Right renal pelvis (tissue), 4 donors: ENCODE measurements around the gene SHF. TPM values are rescaled to one million over a fixed set of nuclear protein-coding genes. Genes with fewer than 3 reads are reported as not detected.

ENCODE experiments used
- DNase-seq, 4 donors: peaks; one replicate each; pipeline ENCODE4 v3.0.0-alpha.2; 2013; ENCODE audit warnings: low read depth in 4 of 4, low spot score in 3 of 4, missing footprints in 1 of 4
- polyA plus RNA-seq, 4 donors: library from polyadenylated mRNA; unstranded; fragments of 120-200 nt; gene quantifications; one replicate each; pipeline ENCODE4 v1.2.1, GENCODE V29; 2013; ENCODE audit not compliant: insufficient read length in 4 of 4

The SHF gene
- polyA plus RNA-seq, 4 donors: 14.7 to 21.6 (median 16.3) TPM

DNA sequence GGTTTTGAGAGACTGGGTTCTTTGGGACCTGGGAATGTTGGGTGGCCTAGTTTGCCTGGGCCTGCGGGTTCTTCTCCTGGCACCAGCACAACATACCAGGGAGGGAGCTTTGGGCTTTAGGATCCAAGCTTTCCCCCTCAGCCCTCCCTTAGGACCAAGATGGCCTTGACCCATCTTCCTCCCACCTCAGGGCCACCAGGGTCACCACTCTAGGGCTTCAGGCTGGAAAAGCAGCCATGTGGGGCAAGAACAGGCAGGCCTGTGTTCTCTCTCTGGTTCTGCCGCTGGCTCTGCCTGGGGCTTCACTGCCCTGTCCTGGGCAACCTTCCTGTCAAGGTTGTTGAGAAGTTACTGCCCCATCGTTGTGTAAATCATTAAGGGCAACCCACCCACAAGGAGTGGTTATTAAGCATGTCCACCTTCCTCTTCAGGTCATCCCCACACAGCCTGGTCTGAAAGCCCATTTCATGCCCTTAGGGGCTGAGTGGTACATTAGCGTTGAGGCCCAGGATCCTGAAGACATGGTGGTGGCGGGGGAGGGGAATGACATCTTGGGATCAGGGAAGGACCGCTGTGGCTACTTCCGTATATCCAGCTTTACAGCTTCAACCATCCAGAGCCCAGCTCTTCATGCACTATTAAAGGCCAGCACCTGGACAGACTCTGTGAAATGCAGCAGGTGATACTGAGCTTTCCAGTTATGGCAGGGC, 57.3 kb downstream of the SHF start:
- DNase-seq: no peak

GRCh38 chr15:45129651-45130129, 58.1 kb downstream of the SHF start, which contains the start of the genes DUOX1 and DUOXA1:
Gene DUOX1 (plus strand): TSS chr15:45129994. CDS start chr15:45131967, 1,973 bp downstream.
Gene DUOXA1 (minus strand): TSS chr15:45129879. CDS start chr15:45123014, 6,865 bp downstream.
- no peak for DNase-seq

- no peak for DNase-seq
Observed at GRCh38 chr15:45128971-45129639, 58.7 kb downstream of the SHF start.

DNA sequence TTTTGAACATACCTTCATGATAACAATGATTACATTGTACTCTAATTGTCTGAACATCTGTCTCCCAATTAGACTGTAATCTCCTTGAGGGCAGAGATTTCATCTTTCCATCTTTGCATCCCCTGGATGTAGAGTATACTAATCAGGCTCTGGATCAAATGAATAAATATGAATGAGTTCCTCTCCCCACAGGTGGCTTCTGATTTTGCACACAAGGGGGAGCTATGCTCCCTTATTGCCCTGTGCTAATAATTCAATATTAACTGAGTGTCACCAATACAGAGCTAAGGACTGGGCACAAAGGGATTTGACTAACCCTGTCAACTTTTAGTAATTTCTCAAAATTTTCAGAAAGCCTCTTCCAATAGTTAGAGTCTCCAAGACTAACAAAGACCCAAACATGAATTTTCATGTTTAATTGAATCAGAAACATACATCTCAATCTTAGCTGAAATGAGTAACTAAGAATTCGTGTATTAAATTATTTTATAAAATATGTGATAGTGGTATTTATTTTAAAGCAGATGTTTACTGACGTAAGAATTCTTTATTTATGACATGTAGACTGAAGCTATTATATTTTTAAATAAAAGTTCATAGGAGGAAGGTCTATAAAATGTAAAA, 61.1 kb downstream of the SHF start:
- DNase-seq: no peak

GRCh38 chr15:45123397-45123796, 64.4 kb downstream of the SHF start:
- no peak for DNase-seq

DNA sequence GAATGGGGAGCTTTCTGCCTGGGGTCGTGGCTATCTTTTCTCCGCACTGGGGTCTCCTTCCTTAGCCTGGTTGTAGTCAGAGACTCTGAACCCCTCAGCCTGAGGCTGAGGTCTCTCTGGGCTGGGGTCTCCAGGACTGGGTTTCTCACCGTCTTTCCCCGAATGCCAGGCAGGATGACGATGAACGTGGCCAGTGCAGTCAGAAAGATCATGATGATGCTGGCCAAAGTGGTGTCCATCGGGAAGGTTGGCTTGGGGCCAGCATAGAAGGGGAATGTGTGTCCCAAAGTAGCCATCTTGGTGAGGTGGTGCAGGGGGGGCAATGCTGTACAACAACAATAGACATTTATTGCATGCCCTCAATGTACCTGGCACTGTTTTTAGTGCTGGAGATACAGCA, 65.0 kb downstream of the SHF start:
- no peak for DNase-seq

DNA sequence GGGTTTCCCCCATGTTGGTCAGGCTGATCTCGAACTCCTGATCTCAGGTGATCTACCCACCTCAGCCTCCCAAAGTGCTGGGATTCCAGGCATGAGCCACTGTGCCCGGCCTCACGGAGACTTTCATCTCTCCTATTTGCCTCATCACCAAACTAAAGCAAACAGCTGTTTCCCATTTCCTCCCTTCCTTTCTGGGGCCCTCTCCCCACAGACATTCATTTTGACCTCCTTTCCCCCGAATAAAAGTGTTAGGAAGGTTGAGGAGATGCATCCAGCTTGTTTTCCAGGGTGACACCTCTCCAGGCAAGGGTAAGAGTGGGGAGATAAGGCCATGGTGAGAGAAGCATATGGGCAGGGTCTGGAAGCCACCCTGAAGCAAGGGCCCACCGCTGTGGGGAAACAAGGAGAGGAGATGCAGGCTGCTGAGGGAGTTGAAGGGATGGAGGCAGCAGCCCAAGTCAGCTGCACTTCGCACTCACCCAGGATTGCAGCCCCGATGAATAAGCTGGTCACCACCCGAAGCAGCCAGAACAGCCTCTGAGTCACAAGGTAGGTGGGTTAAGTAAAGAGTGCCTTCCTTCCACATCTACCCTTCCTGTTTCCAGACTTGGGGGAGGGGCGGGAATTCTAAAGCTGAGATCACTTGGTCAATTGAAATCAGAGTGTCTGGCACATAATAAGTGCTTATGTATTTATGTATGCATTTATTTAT, 65.9 kb downstream of the SHF start:
- no peak for DNase-seq

DNA sequence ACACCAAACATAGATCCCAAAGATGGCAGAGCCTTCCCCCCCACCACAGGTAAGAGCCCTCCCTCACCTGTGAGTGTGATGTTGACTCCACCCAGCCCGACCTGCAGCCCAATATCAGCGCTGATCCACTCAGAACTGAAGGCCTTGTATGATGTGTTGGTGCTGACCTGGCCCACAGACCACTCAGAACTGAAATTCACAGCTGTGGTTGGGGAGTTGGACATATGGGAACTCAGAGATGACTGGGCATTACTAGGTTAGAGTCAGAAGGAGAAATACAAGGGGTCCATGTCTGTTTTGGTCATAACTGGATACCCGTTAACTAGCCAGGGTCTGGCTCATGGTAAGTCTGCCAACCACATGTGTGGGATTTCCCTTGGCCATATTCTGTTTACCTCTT, 66.7 kb downstream of the SHF start:
- DNase-seq: no peak

GRCh38 chr15:45120081-45120972, 67.4 kb downstream of the SHF start:
- no peak for DNase-seq

DNA sequence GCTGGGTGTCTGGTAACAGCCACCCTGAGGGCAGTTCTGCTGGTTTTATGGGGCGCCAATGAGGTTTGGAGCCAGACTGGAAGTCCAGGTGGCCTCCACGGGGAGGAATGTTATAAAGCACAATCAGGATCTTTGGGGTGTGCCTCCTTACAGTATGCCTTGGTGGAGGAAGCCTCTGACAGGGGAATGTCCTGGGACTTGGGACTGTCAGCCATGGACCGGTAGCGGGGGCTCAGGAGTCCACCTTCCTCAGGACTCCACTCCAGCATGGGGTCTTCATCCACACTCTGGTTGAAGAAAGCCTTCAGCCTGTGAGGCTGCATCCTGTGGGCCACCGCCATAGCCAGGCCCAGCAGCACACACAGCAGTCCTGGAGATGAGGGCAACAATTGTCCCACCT, 68.8 kb downstream of the SHF start:
- DNase-seq: no peak

GRCh38 chr15:45118131-45118588, 69.6 kb downstream of the SHF start:
- DNase-seq: peak; percentile 85 to 93 (median 90)

- no peak for DNase-seq
Observed at GRCh38 chr15:45117308-45118130, 70.2 kb downstream of the SHF start.

Other genes starting within 250 kb of the SHF start
- gene TERB2, start 231.3 kb downstream of the SHF start, polyA plus RNA-seq: not detected
- 10 to 100 TPM; 22.1 to 47.5 (median 33.8) TPM for gene SORD, start 164.8 kb downstream of the SHF start, polyA plus RNA-seq
- gene DUOX2, start 73.8 kb downstream of the SHF start, polyA plus RNA-seq: under 1 TPM in 2 of 4 donors, not detected in 2; 0.04 to 0.08 TPM
- gene DUOXA2, start 73.6 kb downstream of the SHF start, polyA plus RNA-seq: not detected
- gene DUOXA1, start 58.1 kb downstream of the SHF start, polyA plus RNA-seq: under 1 TPM; 0.17 to 0.57 (median 0.37) TPM
- 1 to 10 TPM; 2.2 to 2.9 (median 2.5) TPM for gene DUOX1, start 58.0 kb downstream of the SHF start, polyA plus RNA-seq
- gene SLC28A2, start 64.3 kb upstream of the SHF start, polyA plus RNA-seq: under 1 TPM; 0.20 to 0.46 (median 0.41) TPM
- gene GATM, start 190.6 kb upstream of the SHF start, polyA plus RNA-seq: 100 to 1,000 TPM; 218 to 304 (median 259) TPM